Stimulated activated CD4-positive, alpha-beta T cell treated with anti-CD3 and anti-CD28 coated beads, Interleukin-15, amount 100 ng/mL, for 48 hours (primary cell): ENCODE data around the gene MYOZ2.
A peak's percentile ranks its signal among the peaks of the same experiment; 100 is the strongest.
"Not testable (repeated sequence)": the region's sequence is repeated elsewhere in the genome, so short reads cannot be mapped to it uniquely, and the experiment has no call there.

Source experiments
- DNase-seq, 2 donors: peaks; one replicate each; pipeline ENCODE4 v3.0.0-alpha.2; 2020; ENCODE audit warnings: low read depth in 2 of 2

The MYOZ2 gene

GRCh38 chr4:119128148-119128547, 7.5 kb upstream of the MYOZ2 start:
- DNase-seq = no peak

- DNase-seq = no peak
Measured at GRCh38 chr4:119130365-119131065, 5.1 kb upstream of the MYOZ2 start.

- no peak for DNase-seq
Measured at GRCh38 chr4:119131164-119131563, 4.5 kb upstream of the MYOZ2 start.

- no peak for DNase-seq
Measured at GRCh38 chr4:119132306-119132705, 3.3 kb upstream of the MYOZ2 start.

- DNase-seq = no peak
Measured at GRCh38 chr4:119136546-119136945, 914 bp downstream of the MYOZ2 start.

- no peak for DNase-seq
Measured at GRCh38 chr4:119138046-119138445, 2.4 kb downstream of the MYOZ2 start.

- no peak for DNase-seq
Measured at GRCh38 chr4:119139311-119139710, 3.7 kb downstream of the MYOZ2 start.

- DNase-seq = no peak
Measured at GRCh38 chr4:119139822-119140252, 4.2 kb downstream of the MYOZ2 start.

GRCh38 chr4:119141283-119141682, 5.7 kb downstream of the MYOZ2 start:
- DNase-seq = not testable (repeated sequence)

GRCh38 chr4:119142833-119143232, 7.2 kb downstream of the MYOZ2 start:
- no peak for DNase-seq

GRCh38 chr4:119143341-119143740, 7.7 kb downstream of the MYOZ2 start:
- not testable (repeated sequence) for DNase-seq

- DNase-seq = no peak
Measured at GRCh38 chr4:119149110-119149509, 13.5 kb downstream of the MYOZ2 start.

GRCh38 chr4:119151161-119151560, 15.5 kb downstream of the MYOZ2 start:
- no peak for DNase-seq

- no peak for DNase-seq
Measured at GRCh38 chr4:119152741-119153140, 17.1 kb downstream of the MYOZ2 start.

- DNase-seq = no peak
Measured at GRCh38 chr4:119162174-119162573, 26.5 kb downstream of the MYOZ2 start.

- DNase-seq = no peak
Measured at GRCh38 chr4:119165767-119166166, 30.1 kb downstream of the MYOZ2 start.

- no peak for DNase-seq
Measured at GRCh38 chr4:119170195-119170594, 34.6 kb downstream of the MYOZ2 start.

GRCh38 chr4:119172223-119172622, 36.6 kb downstream of the MYOZ2 start:
- peak in 1 of 2 donors; percentile 5 for DNase-seq

GRCh38 chr4:119173729-119174361, 38.2 kb downstream of the MYOZ2 start:
- not testable (repeated sequence) for DNase-seq

- DNase-seq = no peak
Measured at GRCh38 chr4:119179011-119179410, 43.4 kb downstream of the MYOZ2 start.

GRCh38 chr4:119184128-119184527, 48.5 kb downstream of the MYOZ2 start:
- DNase-seq = no peak

GRCh38 chr4:119189638-119190037, 54.0 kb downstream of the MYOZ2 start:
- DNase-seq = no peak

GRCh38 chr4:119190354-119190753, 54.7 kb downstream of the MYOZ2 start:
- no peak for DNase-seq

- DNase-seq = no peak
Measured at GRCh38 chr4:119191505-119191904, 55.9 kb downstream of the MYOZ2 start.
